Measurements from ENCODE around the gene CCDC142. TPM values are rescaled to one million over a fixed set of nuclear protein-coding genes. Genes with fewer than 3 reads are reported as not detected.

CCDC142 gene
- polyA plus RNA-seq, 1 donor: 21.3 TPM

DNA sequence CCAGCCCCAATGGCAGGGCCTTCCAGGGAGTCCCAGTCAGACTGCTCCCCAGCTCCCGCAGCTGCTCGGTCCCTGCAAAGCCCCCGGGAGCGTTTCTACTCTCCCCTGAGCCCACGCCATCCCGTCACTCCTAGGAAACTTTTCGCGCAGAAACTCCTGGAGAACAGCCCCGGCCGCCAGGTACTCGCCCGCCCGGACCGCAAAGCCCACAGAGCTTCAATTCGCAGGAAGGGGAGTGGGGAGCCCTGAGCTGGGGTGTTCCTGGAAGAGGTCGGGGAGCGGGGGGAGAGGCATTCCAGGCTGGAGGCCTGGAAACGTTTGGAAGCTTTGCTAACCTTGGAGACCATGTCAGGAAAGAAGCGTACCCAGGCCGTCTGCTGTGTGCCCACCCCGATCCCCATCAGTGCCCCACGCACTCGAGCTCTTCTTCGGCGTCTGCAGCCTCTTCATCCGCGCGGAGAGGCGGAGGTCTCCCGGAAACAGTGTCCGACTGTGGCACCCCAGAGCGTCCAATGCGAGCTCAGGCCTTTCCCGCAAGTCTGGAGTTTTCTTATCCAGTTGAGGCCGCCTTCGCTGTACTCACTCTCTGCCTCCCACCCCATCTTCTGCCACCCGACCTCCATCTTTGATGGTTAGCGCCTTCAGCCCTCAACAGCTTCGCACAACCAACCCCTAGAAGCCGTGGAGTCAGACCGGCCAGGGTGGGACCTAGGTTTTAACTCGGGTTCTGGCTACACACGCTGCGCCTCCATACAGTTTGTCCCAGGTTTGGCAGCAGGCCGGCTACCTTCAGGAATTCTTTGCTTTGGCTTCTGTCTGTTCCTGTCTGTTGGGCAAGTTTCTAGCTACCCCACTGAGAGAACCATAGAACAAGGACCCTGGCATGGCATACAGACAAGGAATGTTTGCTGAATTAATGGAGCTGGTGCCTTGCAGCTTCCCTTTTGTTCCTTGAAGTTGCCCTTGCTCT lies 21.0 kb upstream of the CCDC142 start:
- WGBS (ENCODE audit: insufficient coverage, low lambda C conversion rate): no CpG with 5 or more reads among the region's 45 CpGs
- peaks cover 43% of the 10 kb centered on the region for H3K27me3 ChIP-seq (ENCODE audit: control insufficient read depth, insufficient read depth, low read length)

DNA sequence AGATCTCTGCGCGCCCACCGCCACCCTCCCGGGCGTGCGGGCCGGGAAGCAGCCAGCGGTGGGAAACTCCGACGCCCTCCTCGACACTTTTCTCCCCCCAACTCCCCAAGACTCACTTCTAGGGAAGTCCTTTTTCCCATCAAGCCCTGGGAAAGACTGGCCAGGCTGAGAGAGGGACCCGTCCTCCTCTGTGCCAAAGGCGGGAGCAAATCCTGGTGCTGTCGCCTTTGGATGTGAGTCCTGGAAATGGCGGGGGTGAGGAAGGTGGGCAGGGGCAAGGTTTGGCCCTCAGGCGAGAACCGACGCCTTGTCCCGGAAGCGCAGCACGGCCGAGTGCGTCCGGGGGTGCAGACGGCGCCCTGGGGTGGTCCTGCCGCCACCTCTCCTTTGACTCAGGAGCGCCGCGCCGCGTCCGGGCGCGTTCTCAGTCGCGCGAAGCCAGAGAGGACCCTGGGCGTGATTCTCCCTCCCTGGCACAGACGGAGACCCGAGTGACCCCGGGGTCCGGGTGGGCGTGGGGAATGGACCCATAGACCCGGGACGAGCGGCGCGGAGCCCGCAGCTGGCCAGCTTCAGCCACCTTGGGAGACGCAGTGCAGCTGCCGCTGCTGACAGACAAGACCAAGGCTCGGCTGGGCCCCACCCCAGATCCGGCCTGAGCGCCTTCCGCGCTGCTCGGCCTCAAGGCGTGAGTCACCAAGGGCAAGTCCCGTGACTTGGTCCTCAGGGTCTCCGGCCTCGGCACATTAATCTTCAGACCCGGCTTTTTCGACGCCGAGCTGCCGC lies 20.1 kb upstream of the CCDC142 start:
- Histone ChIP-seq H3K4me1 (ENCODE audit: control insufficient read depth, insufficient read depth, low read length) (peaks cover 35% of the 10 kb centered on the region), H3K4me3 (ENCODE audit: low read length) (peak overlapping the region; percentile 74), H3K27me3 (ENCODE audit: control insufficient read depth, insufficient read depth, low read length) (peaks cover 46% of the 10 kb centered on the region), H3K9me3 (ENCODE audit: control insufficient read depth, low read depth, low read length) (peaks cover 7% of the 10 kb centered on the region), H3K36me3 (ENCODE audit: control insufficient read depth, insufficient read depth, low read length) (peaks cover 16% of the 10 kb centered on the region), H3K27ac (ENCODE audit: low read length) (peak overlapping the region; percentile 97)
- DNase-seq: peak; percentile 88 to 93
- WGBS (ENCODE audit: insufficient coverage, low lambda C conversion rate): no CpG with 5 or more reads among the region's 67 CpGs

More for the DNA sequence above, 21.0 kb upstream of the CCDC142 start:
- Histone ChIP-seq H3K9me3 (ENCODE audit: control insufficient read depth, low read depth, low read length) (peaks cover 6% of the 10 kb centered on the region), H3K27ac (ENCODE audit: low read length) (peak overlapping the region; percentile 97), H3K36me3 (ENCODE audit: control insufficient read depth, insufficient read depth, low read length) (peaks cover 16% of the 10 kb centered on the region), H3K4me1 (ENCODE audit: control insufficient read depth, insufficient read depth, low read length) (peaks cover 33% of the 10 kb centered on the region), H3K4me3 (ENCODE audit: low read length) (peak overlapping the region; percentile 74)
- no peak for DNase-seq

DNA sequence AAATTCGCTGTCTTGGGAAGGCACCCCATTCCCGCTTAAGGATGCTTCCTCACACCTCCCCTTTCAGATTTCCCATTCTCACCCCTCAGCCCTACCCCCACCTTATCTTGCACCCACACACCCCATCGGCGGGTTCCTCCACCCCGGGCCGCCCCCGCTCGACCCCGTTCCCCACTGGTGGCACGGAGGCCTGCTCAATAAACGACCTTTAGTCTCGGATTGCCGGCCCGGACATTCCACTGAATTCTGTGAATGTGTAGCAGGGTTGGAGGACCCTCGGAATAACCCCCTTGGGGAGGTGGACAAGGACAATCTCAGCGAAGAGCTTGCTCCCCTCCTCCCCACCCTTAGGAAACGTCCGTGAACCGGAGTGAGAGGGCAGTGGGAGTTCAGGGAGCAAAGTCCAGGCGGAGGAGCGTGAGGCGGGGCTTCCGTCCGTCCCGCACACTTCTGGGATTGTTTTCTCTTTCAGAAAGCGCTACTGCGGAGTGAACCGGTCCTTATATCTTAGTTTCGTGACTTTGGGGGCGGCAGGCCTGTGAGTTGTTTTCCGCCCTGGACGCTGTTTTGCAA lies 19.4 kb upstream of the CCDC142 start:
- peaks cover 40% of the 10 kb centered on the region for H3K4me1 ChIP-seq (ENCODE audit: control insufficient read depth, insufficient read depth, low read length)
- WGBS (ENCODE audit: insufficient coverage, low lambda C conversion rate): no CpG with 5 or more reads among the region's 32 CpGs
- H3K27ac ChIP-seq (ENCODE audit: low read length): peak overlapping the region; percentile 97
- peak; percentile 74 to 89 for DNase-seq
- H3K27me3 ChIP-seq (ENCODE audit: control insufficient read depth, insufficient read depth, low read length): peaks cover 53% of the 10 kb centered on the region
- peak overlapping the region; percentile 74 for H3K4me3 ChIP-seq (ENCODE audit: low read length)
- H3K36me3 ChIP-seq (ENCODE audit: control insufficient read depth, insufficient read depth, low read length): peaks cover 16% of the 10 kb centered on the region
- H3K9me3 ChIP-seq (ENCODE audit: control insufficient read depth, low read depth, low read length): peaks cover 9% of the 10 kb centered on the region

DNA sequence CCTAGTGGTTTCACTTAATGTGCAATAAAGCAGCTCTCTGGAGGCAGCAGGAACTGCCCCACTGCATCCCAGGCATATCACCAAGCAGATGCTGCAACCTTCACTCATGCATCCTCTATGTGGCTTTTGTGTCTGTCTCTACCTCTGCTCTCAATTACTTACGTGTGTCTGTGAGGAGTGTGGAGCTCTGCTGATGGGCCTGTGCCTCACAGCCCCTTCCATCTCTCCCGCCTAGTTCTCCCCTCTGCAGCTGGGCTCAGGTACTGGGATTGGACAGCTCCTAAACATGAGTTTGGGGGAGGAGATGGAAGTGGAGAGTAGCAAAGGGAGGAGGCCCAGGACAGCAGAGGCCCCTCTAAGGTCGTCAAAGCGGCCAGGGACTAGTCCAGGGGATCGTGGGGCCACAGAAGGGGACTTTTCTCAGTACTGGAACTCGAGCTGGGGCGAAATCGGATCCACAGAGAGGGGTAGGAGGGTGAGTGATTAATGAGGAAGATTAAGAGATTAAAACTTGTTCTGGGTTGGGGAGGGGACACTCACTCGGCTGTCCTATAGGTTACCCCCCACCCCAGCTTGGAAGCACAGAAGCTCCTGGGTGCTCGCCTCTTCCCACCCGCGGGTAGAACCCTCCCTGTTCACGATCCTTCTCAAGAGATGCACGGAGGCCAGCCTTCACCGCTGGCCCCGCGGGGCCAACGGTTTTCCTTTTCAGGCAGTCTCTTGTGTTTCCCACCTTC lies 18.7 kb upstream of the CCDC142 start:
- H3K27ac ChIP-seq (ENCODE audit: low read length): peak overlapping the region; percentile 97
- H3K36me3 ChIP-seq (ENCODE audit: control insufficient read depth, insufficient read depth, low read length): peaks cover 17% of the 10 kb centered on the region
- 40% methylated on average over 2 of the region's 18 CpGs for WGBS (ENCODE audit: insufficient coverage, low lambda C conversion rate)
- H3K4me1 ChIP-seq (ENCODE audit: control insufficient read depth, insufficient read depth, low read length): peaks cover 45% of the 10 kb centered on the region
- H3K4me3 ChIP-seq (ENCODE audit: low read length): peak overlapping the region; percentile 74
- H3K9me3 ChIP-seq (ENCODE audit: control insufficient read depth, low read depth, low read length): peaks cover 9% of the 10 kb centered on the region
- DNase-seq: peak in 1 of 2 donors; percentile 43
- H3K27me3 ChIP-seq (ENCODE audit: control insufficient read depth, insufficient read depth, low read length): peaks cover 54% of the 10 kb centered on the region

DNA sequence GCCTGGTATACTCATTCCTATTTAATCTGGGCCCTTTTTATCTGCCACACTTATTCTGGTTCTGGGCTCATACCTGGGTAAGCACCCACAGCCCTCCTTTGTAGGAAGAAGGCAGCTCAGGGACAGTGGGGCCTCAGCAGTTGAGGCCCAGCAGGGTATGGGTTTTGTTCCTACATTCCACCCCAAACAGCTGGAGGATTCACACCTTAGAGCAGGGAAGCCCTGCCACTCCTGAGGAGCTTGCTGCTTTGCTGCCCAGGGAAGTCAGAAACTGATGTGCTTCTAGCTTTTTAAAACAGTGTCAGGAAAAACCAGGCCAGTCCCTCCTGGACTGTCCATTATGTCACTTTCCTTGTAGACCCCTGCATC lies 17.8 kb upstream of the CCDC142 start:
- Histone ChIP-seq H3K27ac (ENCODE audit: low read length) (peak overlapping the region; percentile 97), H3K4me3 (ENCODE audit: low read length) (peak overlapping the region; percentile 74), H3K4me1 (ENCODE audit: control insufficient read depth, insufficient read depth, low read length) (peaks cover 44% of the 10 kb centered on the region), H3K36me3 (ENCODE audit: control insufficient read depth, insufficient read depth, low read length) (peaks cover 12% of the 10 kb centered on the region), H3K9me3 (ENCODE audit: control insufficient read depth, low read depth, low read length) (peaks cover 9% of the 10 kb centered on the region), H3K27me3 (ENCODE audit: control insufficient read depth, insufficient read depth, low read length) (peaks cover 54% of the 10 kb centered on the region)
- DNase-seq: no peak

DNA sequence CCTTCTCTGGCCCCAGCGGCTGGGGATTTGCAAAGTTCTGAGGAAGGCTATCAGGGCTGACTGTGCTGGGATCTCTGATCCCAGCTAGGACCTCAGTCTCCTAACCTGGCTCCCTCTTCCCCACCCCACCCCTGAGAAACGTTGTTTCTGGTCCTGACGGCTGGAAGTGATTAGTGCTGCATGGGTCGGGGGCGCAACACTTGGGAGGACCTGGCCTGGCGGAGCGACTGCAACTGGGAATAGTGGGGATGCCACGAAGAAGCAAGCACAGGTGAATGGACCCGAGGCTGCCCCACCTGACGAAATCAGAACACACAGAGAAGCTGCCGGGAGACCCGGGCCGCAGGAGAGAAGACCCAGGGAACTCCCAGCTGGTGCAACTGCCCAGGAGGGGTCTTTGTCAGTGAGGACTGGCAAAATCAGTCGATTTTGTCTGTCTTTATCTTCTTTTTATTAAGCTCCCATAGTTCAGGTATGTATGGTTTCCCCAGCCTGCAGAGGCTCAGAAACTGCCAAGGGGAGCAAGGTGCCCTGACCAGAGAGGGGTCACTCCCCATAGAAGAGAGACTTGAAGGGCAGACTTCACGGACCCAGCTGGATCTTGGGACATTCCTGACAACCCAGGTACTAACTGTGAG lies 17.3 kb upstream of the CCDC142 start:
- peaks cover 9% of the 10 kb centered on the region for H3K9me3 ChIP-seq (ENCODE audit: control insufficient read depth, low read depth, low read length)
- H3K4me3 ChIP-seq (ENCODE audit: low read length): peak overlapping the region; percentile 74
- peaks cover 9% of the 10 kb centered on the region for H3K36me3 ChIP-seq (ENCODE audit: control insufficient read depth, insufficient read depth, low read length)
- H3K4me1 ChIP-seq (ENCODE audit: control insufficient read depth, insufficient read depth, low read length): peaks cover 41% of the 10 kb centered on the region
- H3K27me3 ChIP-seq (ENCODE audit: control insufficient read depth, insufficient read depth, low read length): peaks cover 54% of the 10 kb centered on the region
- no peak for DNase-seq
- peak overlapping the region; percentile 97 for H3K27ac ChIP-seq (ENCODE audit: low read length)
- WGBS (ENCODE audit: insufficient coverage, low lambda C conversion rate): 40% methylated on average over 1 of the region's 15 CpGs

DNA sequence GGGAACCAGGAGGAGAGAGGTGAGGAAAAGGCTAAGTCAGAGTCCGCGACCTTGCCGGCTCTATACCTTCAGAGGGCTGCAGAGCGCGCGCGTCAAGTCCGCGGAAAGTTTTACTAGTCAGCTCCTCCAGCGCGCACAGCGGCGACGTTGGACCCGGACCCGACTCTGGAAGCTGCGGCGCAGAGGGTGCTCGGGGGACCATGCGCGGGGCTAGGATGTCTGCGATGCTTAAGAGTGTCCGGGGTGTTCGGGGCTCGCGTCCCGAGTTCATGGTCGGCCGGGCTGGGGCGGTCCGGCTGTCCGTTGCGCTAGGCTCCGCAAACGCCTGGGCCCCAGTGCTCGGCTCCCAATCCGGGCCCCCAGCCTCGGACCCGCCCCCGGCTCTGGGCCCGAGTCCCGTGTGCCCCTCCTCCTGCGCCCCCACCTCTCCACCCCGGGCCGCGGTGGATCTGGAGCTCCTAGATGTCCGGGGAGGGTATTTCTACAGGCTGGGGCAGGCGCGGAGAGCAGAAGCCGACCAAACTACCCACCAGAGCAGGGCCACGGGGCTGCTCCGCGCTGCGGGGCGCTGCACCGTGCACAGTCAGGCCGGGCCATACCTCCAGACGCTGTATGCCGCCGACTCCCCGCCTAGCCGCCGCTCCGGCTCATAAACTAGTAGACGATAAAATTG lies 16.6 kb upstream of the CCDC142 start, which contains the start of gene LBX2:
Gene LBX2, minus strand, starts transcription at position 337 of the 673 bp plus-strand sequence. Its CDS starts 66 bp downstream, at position 271.
- peak within 1 kb of the TSS; percentile 97 for H3K27ac ChIP-seq (ENCODE audit: low read length)
- peaks cover 54% of the 10 kb centered on the region for H3K27me3 ChIP-seq (ENCODE audit: control insufficient read depth, insufficient read depth, low read length)
- H3K4me3 ChIP-seq (ENCODE audit: low read length): peak within 1 kb of the TSS; percentile 74
- peaks cover 37% of the 10 kb centered on the region for H3K4me1 ChIP-seq (ENCODE audit: control insufficient read depth, insufficient read depth, low read length)
- H3K9me3 ChIP-seq (ENCODE audit: control insufficient read depth, low read depth, low read length): peaks cover 9% of the 10 kb centered on the region
- no CpG with 5 or more reads among the region's 65 CpGs for WGBS (ENCODE audit: insufficient coverage, low lambda C conversion rate)
- H3K36me3 ChIP-seq (ENCODE audit: control insufficient read depth, insufficient read depth, low read length): peaks cover 5% of the 10 kb centered on the region
- peak in 1 of 2 donors; percentile 81 for DNase-seq

DNA sequence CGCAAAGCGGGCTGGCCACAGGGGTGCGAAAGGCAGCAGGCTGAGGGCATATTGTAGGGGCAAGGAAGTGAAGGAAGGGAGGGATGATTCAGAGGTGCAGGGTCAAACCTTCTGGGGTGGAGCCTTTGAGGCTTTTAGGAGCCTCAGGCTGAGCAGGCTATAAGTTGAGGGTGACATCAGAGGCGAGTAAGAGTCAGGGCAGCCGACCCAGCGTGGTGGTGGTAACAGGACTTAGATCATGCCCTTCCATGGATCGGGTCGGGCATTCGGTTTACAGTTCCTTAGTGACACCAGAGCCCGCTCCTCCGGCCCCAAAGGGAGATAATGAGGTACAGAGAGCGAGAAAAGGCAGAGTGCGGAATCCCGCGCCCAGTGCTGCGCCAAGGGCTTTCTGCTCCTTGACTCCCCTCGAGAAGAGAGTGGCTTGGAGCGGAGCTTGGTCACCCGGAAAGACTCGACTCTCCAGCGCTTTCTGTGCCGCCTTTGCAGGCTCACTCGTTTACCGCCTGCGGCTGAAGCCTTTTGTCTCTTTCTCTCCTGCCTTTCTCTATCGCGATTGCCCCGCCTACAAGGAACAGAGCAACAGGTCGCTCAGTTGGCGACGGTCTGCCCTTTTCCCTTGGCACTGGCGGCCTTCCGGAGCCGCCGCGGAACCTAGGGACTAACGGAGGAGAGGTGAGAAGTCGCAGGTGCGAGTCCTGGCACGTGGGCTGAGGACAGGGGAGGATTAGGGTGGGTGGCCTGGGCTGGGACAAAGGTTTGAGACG lies 15.9 kb upstream of the CCDC142 start:
- peaks cover 54% of the 10 kb centered on the region for H3K27me3 ChIP-seq (ENCODE audit: control insufficient read depth, insufficient read depth, low read length)
- H3K36me3 ChIP-seq (ENCODE audit: control insufficient read depth, insufficient read depth, low read length): peaks cover 12% of the 10 kb centered on the region
- peaks cover 9% of the 10 kb centered on the region for H3K9me3 ChIP-seq (ENCODE audit: control insufficient read depth, low read depth, low read length)
- peak in 1 of 2 donors; percentile 71 for DNase-seq
- peak overlapping the region; percentile 97 for H3K27ac ChIP-seq (ENCODE audit: low read length)
- no CpG with 5 or more reads among the region's 41 CpGs for WGBS (ENCODE audit: insufficient coverage, low lambda C conversion rate)
- H3K4me1 ChIP-seq (ENCODE audit: control insufficient read depth, insufficient read depth, low read length): peaks cover 33% of the 10 kb centered on the region
- peak overlapping the region; percentile 74 for H3K4me3 ChIP-seq (ENCODE audit: low read length)
